Stimulated activated naive B cell treated with anti-CD40 and anti-IgM and Interleukin-4, amounts not matched to agents 10 μg/mL and 1 μg/mL and 100 μg/mL, for 72 hours (primary cell): ENCODE results near the gene CDK13.
A peak's percentile ranks its signal among the peaks of the same experiment; 100 is the strongest.

ENCODE experiments used
- ATAC-seq, 2 donors: fragments of 150-1000 bp; cut with Tn5 transposase; replicated peaks; 2 replicates each; pipeline ENCODE4 v1.10.0; 2021; ENCODE audit warnings: moderate library complexity in 1 of 2
- DNase-seq: peaks from one replicate; pipeline ENCODE4 v3.0.0; 2021
- H3K27ac Mint-ChIP-seq: one replicate; pipeline ENCODE4 v1.8.0; 2022; ENCODE audit warnings: mild to moderate bottlenecking, mixed read lengths
- H3K27me3 Mint-ChIP-seq, 2 donors: one replicate each; pipeline ENCODE4 v1.8.0; 2022; ENCODE audit warnings: mixed read lengths in 2 of 2
- H3K36me3 Mint-ChIP-seq, 2 donors: one replicate each; pipeline ENCODE4 v1.8.0; 2022; ENCODE audit warnings: mixed read lengths in 2 of 2, mild to moderate bottlenecking in 1 of 2
- H3K4me1 Mint-ChIP-seq, 2 donors: one replicate each; pipeline ENCODE4 v1.8.0; 2022; ENCODE audit warnings: mixed read lengths in 2 of 2, mild to moderate bottlenecking in 1 of 2
- H3K4me3 Mint-ChIP-seq, 2 donors: one replicate each; pipeline ENCODE4 v1.8.0; 2022; ENCODE audit warnings: mild to moderate bottlenecking in 2 of 2, mixed read lengths in 2 of 2, moderate library complexity in 1 of 2
- H3K9me3 Mint-ChIP-seq, 2 donors: one replicate each; pipeline ENCODE4 v1.8.0; 2022; ENCODE audit warnings: mixed read lengths in 2 of 2, mild to moderate bottlenecking in 1 of 2

The CDK13 gene

DNA sequence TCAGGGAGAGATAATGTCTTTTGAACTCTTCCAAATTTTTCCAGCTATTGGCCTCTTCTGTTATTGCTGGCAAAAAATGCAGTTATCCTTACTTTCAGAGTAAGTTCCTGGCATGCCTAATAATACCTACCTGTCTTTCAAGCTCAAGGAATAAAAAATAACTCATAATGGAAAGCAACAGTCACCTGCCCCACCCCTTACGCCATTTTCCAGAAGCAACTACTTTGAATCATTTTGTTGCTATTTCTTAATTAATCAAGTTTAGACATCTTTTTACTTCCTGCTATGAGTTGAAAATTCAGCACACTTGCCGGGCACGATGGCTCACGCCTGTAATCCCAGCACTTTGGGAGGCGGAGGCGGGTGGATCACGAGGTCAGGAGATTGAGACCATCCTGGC, 23.0 kb upstream of the CDK13 start:
- DNase-seq = no peak
- Mint-ChIP-seq H3K4me1 (no peaks in the 10 kb centered on the region), H3K9me3 (no peaks in the 10 kb centered on the region), H3K36me3 (no peaks in the 10 kb centered on the region), H3K27ac (no peak overlapping the region), H3K27me3 (peaks cover 4 to 5% of the 10 kb centered on the region in 2 donors), H3K4me3 (no peak overlapping the region)
- ATAC-seq = no peak

GRCh38 chr7:39934132-39934531, 15.9 kb upstream of the CDK13 start:
- no peaks in the 10 kb centered on the region for H3K36me3 Mint-ChIP-seq
- H3K9me3 Mint-ChIP-seq = no peaks in the 10 kb centered on the region
- ATAC-seq (no peak), DNase-seq (no peak)
- H3K4me1 Mint-ChIP-seq = peaks cover 0 to 3% of the 10 kb centered on the region in 2 donors
- no peaks in the 10 kb centered on the region for H3K27me3 Mint-ChIP-seq
- H3K4me3 Mint-ChIP-seq = no peak overlapping the region
- no peak overlapping the region for H3K27ac Mint-ChIP-seq

- Mint-ChIP-seq H3K4me1 (peaks cover 0 to 3% of the 10 kb centered on the region in 2 donors), H3K9me3 (no peaks in the 10 kb centered on the region), H3K27ac (no peak overlapping the region), H3K4me3 (no peak overlapping the region), H3K36me3 (no peaks in the 10 kb centered on the region), H3K27me3 (no peaks in the 10 kb centered on the region)
- no peak for ATAC-seq
- no peak for DNase-seq
Measured at GRCh38 chr7:39936761-39937160, 13.3 kb upstream of the CDK13 start.

DNA sequence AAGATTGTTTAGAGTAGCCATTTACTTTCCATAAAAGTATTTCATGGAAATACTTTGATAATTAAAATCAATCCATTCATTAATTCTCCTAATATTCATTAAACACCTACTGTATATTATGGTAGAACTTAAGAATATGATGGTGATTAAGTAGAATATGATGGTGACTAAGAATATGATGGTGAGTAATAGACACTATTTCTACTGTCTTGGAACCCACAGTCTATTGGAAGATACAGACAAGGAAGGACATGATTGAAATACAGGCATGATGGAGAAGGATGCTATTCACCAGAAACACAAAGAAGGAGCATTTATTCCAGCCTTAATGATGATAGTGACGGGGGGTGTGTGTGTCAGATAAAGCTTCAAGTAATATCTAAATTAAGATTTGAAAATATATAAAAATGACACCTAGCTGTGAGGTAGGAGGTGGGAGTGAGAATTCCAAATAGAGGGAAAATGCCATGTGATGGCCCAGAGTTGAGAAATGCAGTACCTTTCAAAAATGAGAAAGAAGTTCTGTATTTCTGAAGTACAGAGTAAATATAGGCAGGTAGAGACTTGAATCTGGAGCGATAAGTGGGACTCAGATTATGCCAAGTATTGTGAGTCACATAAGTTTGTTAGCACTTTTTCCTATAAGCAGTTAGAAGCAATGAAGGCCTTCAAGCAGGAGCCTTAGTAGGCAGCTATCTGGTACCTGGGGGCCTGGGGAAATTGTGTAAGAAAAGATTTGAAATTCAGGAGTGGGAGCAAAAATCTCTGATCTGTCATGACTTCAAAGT, 12.5 kb upstream of the CDK13 start:
- Mint-ChIP-seq H3K27ac (no peak overlapping the region), H3K27me3 (no peaks in the 10 kb centered on the region), H3K4me1 (peaks cover 0 to 3% of the 10 kb centered on the region in 2 donors), H3K9me3 (peaks cover 0 to 3% of the 10 kb centered on the region in 2 donors), H3K36me3 (no peaks in the 10 kb centered on the region), H3K4me3 (no peak overlapping the region)
- ATAC-seq (no peak), DNase-seq (no peak)

- Mint-ChIP-seq H3K27ac (no peak overlapping the region), H3K4me3 (no peak overlapping the region), H3K27me3 (no peaks in the 10 kb centered on the region), H3K4me1 (peaks cover 1% of the 10 kb centered on the region in 2 donors), H3K36me3 (no peaks in the 10 kb centered on the region), H3K9me3 (peaks cover 0 to 3% of the 10 kb centered on the region in 2 donors)
- DNase-seq = no peak
- ATAC-seq = no peak
Measured at GRCh38 chr7:39942883-39943282, 7.2 kb upstream of the CDK13 start.

- ATAC-seq (no peak), DNase-seq (no peak)
- Mint-ChIP-seq H3K4me3 (no peak overlapping the region), H3K9me3 (peaks cover 0 to 3% of the 10 kb centered on the region in 2 donors), H3K27me3 (no peaks in the 10 kb centered on the region), H3K27ac (no peak overlapping the region), H3K36me3 (peaks cover 5 to 8% of the 10 kb centered on the region in 2 donors), H3K4me1 (peaks cover 8 to 19% of the 10 kb centered on the region in 2 donors)
Measured at GRCh38 chr7:39946693-39947092, 3.4 kb upstream of the CDK13 start.

GRCh38 chr7:39948375-39948955, 1.6 kb upstream of the CDK13 start:
- H3K9me3 Mint-ChIP-seq = no peaks in the 10 kb centered on the region
- no peak for ATAC-seq
- peaks cover 9 to 14% of the 10 kb centered on the region in 2 donors for H3K36me3 Mint-ChIP-seq
- H3K27ac Mint-ChIP-seq = peak overlapping the region; percentile 100
- no peak for DNase-seq
- no peaks in the 10 kb centered on the region for H3K27me3 Mint-ChIP-seq
- H3K4me1 Mint-ChIP-seq = peaks cover 12 to 25% of the 10 kb centered on the region in 2 donors
- peak overlapping the region; percentile 98 to 100 for H3K4me3 Mint-ChIP-seq

GRCh38 chr7:39948956-39949928, 814 bp upstream of the CDK13 start:
- peaks cover 9 to 14% of the 10 kb centered on the region in 2 donors for H3K36me3 Mint-ChIP-seq
- no peaks in the 10 kb centered on the region for H3K27me3 Mint-ChIP-seq
- DNase-seq (peak; percentile 99), ATAC-seq (peak; percentile 76 to 80)
- peak overlapping the region; percentile 98 to 100 for H3K4me3 Mint-ChIP-seq
- H3K27ac Mint-ChIP-seq = peak overlapping the region; percentile 100
- peaks cover 12 to 25% of the 10 kb centered on the region in 2 donors for H3K4me1 Mint-ChIP-seq
- H3K9me3 Mint-ChIP-seq = no peaks in the 10 kb centered on the region

DNA sequence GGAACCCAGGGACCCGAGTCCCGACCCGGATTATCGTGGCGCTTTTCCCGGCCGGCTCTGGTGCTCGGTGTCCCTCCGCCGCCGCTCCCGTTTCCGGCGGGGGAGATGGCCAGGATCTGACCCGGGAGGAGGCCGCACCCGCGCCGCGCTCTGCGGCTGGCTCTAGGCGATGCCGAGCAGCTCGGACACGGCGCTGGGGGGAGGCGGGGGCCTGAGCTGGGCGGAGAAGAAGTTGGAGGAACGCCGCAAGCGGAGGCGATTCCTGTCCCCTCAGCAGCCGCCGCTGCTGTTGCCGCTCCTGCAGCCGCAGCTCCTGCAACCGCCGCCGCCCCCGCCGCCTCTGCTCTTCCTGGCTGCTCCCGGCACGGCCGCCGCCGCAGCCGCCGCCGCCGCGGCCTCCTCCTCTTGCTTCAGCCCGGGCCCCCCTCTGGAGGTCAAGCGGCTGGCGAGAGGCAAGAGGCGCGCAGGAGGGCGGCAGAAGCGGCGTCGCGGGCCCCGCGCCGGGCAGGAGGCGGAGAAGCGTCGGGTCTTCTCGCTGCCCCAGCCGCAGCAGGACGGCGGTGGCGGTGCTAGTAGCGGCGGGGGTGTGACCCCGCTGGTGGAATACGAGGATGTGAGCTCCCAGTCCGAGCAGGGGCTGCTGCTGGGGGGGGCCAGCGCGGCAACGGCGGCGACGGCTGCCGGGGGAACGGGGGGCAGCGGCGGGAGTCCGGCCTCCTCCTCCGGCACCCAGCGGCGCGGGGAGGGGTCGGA, 593 bp downstream of the CDK13 start:
- Mint-ChIP-seq H3K27ac (peak overlapping the region; percentile 100), H3K36me3 (peaks cover 12 to 19% of the 10 kb centered on the region in 2 donors), H3K9me3 (no peaks in the 10 kb centered on the region), H3K27me3 (no peaks in the 10 kb centered on the region), H3K4me3 (peak overlapping the region; percentile 98 to 100), H3K4me1 (peaks cover 16 to 37% of the 10 kb centered on the region in 2 donors)
- no peak for ATAC-seq
- peak; percentile 41 for DNase-seq

DNA sequence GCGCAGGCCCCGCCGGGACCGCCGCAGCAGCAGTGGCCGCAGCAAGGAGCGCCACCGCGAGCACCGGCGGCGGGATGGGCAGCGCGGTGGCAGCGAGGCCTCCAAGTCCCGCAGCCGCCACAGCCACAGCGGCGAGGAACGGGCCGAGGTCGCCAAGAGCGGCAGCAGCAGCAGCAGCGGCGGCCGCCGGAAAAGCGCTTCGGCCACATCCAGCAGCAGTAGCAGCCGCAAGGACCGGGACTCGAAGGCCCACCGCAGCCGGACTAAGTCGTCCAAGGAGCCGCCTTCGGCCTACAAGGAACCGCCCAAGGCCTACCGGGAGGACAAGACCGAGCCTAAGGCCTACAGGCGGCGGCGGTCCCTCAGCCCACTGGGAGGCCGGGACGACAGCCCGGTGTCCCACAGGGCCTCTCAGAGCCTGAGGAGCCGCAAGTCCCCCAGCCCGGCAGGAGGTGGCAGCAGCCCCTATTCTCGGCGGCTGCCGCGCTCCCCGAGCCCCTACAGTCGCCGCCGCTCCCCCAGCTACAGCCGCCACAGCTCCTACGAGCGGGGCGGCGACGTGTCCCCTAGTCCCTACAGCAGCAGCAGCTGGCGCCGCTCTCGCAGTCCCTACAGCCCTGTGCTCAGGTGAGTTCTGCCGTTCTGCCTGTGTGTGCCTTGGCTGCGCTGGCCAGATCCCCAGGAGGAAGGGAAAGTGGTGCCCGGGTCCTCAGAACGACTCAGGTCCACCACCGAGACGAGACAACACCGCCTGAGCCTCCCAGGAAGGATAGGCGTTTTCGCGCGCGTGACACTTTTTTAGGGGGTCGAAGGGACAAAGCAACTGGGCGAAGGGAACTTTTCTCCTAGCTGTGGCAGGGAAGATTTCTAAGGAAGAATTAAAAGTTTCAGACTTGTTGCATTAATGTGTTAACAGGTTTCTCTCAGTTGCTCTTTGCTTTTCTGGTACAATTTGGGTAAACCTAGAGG, 1.5 kb downstream of the CDK13 start:
- peak; percentile 22 to 27 for ATAC-seq
- DNase-seq = peak; percentile 64
- Mint-ChIP-seq H3K36me3 (peaks cover 14 to 24% of the 10 kb centered on the region in 2 donors), H3K9me3 (no peaks in the 10 kb centered on the region), H3K27me3 (no peaks in the 10 kb centered on the region), H3K4me1 (peaks cover 20 to 43% of the 10 kb centered on the region in 2 donors), H3K27ac (peak overlapping the region; percentile 89), H3K4me3 (peak overlapping the region; percentile 94 to 100)

GRCh38 chr7:39952374-39952773, 2.3 kb downstream of the CDK13 start:
- peaks cover 25 to 52% of the 10 kb centered on the region in 2 donors for H3K4me1 Mint-ChIP-seq
- DNase-seq = no peak

GRCh38 chr7:39952803-39953202, 2.7 kb downstream of the CDK13 start:
- Mint-ChIP-seq H3K27ac (peak overlapping the region; percentile 75), H3K9me3 (no peaks in the 10 kb centered on the region), H3K4me3 (peak overlapping the region; percentile 76 to 81), H3K4me1 (peaks cover 24 to 56% of the 10 kb centered on the region in 2 donors), H3K27me3 (no peaks in the 10 kb centered on the region), H3K36me3 (peaks cover 18 to 30% of the 10 kb centered on the region in 2 donors)
- no peak for DNase-seq
- ATAC-seq = no peak

More at GRCh38 chr7:39952374-39952773, 2.3 kb downstream of the CDK13 start:
- H3K9me3 Mint-ChIP-seq = no peaks in the 10 kb centered on the region
- no peak for ATAC-seq
- H3K36me3 Mint-ChIP-seq = peaks cover 18 to 30% of the 10 kb centered on the region in 2 donors
- peak overlapping the region; percentile 94 to 100 for H3K4me3 Mint-ChIP-seq
- H3K27ac Mint-ChIP-seq = peak overlapping the region; percentile 89
- H3K27me3 Mint-ChIP-seq = no peaks in the 10 kb centered on the region

GRCh38 chr7:39954694-39955093, 4.6 kb downstream of the CDK13 start:
- Mint-ChIP-seq H3K36me3 (peaks cover 16 to 24% of the 10 kb centered on the region in 2 donors), H3K4me1 (peaks cover 17 to 59% of the 10 kb centered on the region in 2 donors), H3K27me3 (no peaks in the 10 kb centered on the region), H3K27ac (no peak overlapping the region), H3K4me3 (peak overlapping the region; percentile 11 to 36), H3K9me3 (no peaks in the 10 kb centered on the region)
- DNase-seq = no peak
- no peak for ATAC-seq
